ENCODE measurements around the gene ADCY5. TPM values are rescaled to one million over a fixed set of nuclear protein-coding genes. Genes with fewer than 3 reads are reported as not detected.

Gene ADCY5
- total and polyA plus RNA-seq, 2 donors (not counting 1 experiment from before 2014, with no cell fraction given): not detected

DNA sequence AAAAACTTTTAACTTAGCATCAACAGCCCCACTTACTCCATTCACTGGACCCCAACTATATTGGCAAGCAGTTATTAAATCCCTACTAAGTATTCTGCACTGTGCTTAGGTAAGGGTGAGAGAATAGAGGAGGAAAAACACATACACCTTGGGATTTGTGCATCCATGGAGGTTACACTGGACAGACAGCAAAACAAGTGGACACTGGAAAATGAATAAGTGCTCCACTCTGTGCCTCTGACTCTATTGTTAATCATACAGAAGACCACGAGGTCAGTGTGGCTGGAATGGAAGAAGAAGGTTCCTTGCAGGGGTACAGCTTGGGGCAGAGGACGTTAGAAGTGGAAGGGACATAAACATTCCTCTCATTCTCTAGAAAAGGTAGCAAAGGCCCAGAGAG is 3.2 kb downstream of the ADCY5 start:
- intact Hi-C loops (cut with micrococcal nuclease): no loop called here
- no peak overlapping the region for H2AFZ ChIP-seq (ENCODE audit: insufficient read depth, low read depth, low read length, poor library complexity, severe bottlenecking)
- peaks cover 0 to 7% (median 0%) of the 10 kb centered on the region in 3 donors for H3K9me3 ChIP-seq (ENCODE audit: control extremely low read depth in 1 of 3, control insufficient read depth in 2 of 3, insufficient read depth in 1 of 3, low read length in 2 of 3)
- H3K36me3 ChIP-seq (replicated peaks in 1 of 2; ENCODE audit: control extremely low read depth in 1 of 2, control insufficient read depth in 1 of 2, extremely low read depth in 1 of 2, insufficient read depth in 2 of 2, low read length in 1 of 2): no peaks in the 10 kb centered on the region
- ChIA-PET POLR2A (no interaction called here), CTCF (no interaction called here)
- no CpG with 5 or more reads among the region's 2 CpGs for WGBS (ENCODE audit: insufficient coverage)
- Mint-ChIP-seq H3K4me3 (no peak overlapping the region), H3K27me3 (peaks cover 60% of the 10 kb centered on the region), H3K9me3 (ENCODE audit: insufficient read depth) (no peaks in the 10 kb centered on the region), H3K27ac (no peak overlapping the region), H3K4me1 (peaks cover 10% of the 10 kb centered on the region)
- H3K79me2 ChIP-seq (ENCODE audit: control insufficient read depth, insufficient read depth, low read length): no peaks in the 10 kb centered on the region
- TF ChIP-seq, protein P1, sequence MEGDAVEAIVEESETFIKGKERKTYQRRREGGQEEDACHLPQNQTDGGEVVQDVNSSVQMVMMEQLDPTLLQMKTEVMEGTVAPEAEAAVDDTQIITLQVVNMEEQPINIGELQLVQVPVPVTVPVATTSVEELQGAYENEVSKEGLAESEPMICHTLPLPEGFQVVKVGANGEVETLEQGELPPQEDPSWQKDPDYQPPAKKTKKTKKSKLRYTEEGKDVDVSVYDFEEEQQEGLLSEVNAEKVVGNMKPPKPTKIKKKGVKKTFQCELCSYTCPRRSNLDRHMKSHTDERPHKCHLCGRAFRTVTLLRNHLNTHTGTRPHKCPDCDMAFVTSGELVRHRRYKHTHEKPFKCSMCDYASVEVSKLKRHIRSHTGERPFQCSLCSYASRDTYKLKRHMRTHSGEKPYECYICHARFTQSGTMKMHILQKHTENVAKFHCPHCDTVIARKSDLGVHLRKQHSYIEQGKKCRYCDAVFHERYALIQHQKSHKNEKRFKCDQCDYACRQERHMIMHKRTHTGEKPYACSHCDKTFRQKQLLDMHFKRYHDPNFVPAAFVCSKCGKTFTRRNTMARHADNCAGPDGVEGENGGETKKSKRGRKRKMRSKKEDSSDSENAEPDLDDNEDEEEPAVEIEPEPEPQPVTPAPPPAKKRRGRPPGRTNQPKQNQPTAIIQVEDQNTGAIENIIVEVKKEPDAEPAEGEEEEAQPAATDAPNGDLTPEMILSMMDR (IDR thresholded peaks at IDR 0.05): no peak
- no peak for TF ChIP-seq EZH2 (IDR thresholded peaks at IDR 0.05; ENCODE audit: borderline replicate concordance, insufficient read depth, low read depth, low read length, poor library complexity, severe bottlenecking)
- peaks cover 10 to 13% of the 10 kb centered on the region in 2 donors for H3K4me1 ChIP-seq (ENCODE audit: control insufficient read depth in 2 of 2, insufficient read depth in 2 of 2, low read length in 2 of 2)
- H3K4me3 ChIP-seq (ENCODE audit: control extremely low read depth in 1 of 5, extremely low read depth in 1 of 5, insufficient read depth in 1 of 5, low read depth in 2 of 5, low read length in 4 of 5): no peak overlapping the region
- ATAC-seq (ENCODE audit: low read depth) (no peak), DNase-seq (no peak)
- peaks cover 0 to 47% (median 24%) of the 10 kb centered on the region in 4 experiments for H3K27me3 ChIP-seq (replicated peaks in 1 of 4; ENCODE audit: control extremely low read depth in 1 of 4, control insufficient read depth in 3 of 4, insufficient read depth in 4 of 4, low read length in 3 of 4)
- H3K9ac ChIP-seq (ENCODE audit: low read length): no peak overlapping the region
- no peak overlapping the region for H3K27ac ChIP-seq (ENCODE audit: low read length in 2 of 2)
- H3K4me2 ChIP-seq (replicated peaks; ENCODE audit: low read depth, low read length, poor library complexity, severe bottlenecking): no peak overlapping the region
- H4K20me1 ChIP-seq (ENCODE audit: control insufficient read depth, insufficient read depth, low read length, poor library complexity, severe bottlenecking): no peaks in the 10 kb centered on the region

DNA sequence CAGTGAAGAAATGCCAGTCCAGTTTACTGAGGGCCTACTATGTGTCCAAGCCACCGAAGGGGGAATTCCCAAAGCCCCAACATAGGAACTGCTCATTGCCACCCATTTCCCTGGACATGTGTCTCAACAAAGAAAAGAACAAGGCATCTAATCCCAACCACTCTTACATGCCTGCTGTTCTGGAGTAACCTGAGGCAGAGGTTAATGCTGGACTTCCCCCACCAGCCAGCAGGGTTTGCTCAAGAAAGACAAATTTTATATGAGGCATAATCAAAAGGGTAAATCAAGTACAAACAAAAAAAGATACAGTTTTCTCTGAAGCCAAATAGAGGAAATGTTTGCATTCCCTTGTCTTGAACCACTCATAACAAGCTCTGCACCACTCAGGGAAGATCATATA is 4.1 kb downstream of the ADCY5 start:
- CTCF ChIA-PET: no interaction called here
- Histone ChIP-seq H3K9me3 (ENCODE audit: control extremely low read depth in 1 of 3, control insufficient read depth in 2 of 3, insufficient read depth in 1 of 3, low read length in 2 of 3) (peaks cover 0 to 7% (median 0%) of the 10 kb centered on the region in 3 donors), H4K20me1 (ENCODE audit: control insufficient read depth, insufficient read depth, low read length, poor library complexity, severe bottlenecking) (no peaks in the 10 kb centered on the region), H2AFZ (ENCODE audit: insufficient read depth, low read depth, low read length, poor library complexity, severe bottlenecking) (no peak overlapping the region), H3K27ac (ENCODE audit: low read length in 2 of 2) (no peak overlapping the region), H3K4me3 (ENCODE audit: control extremely low read depth in 1 of 5, extremely low read depth in 1 of 5, insufficient read depth in 1 of 5, low read depth in 2 of 5, low read length in 4 of 5) (no peak overlapping the region), H3K79me2 (ENCODE audit: control insufficient read depth, insufficient read depth, low read length) (no peaks in the 10 kb centered on the region), H3K9ac (ENCODE audit: low read length) (no peak overlapping the region), H3K4me2 (replicated peaks; ENCODE audit: low read depth, low read length, poor library complexity, severe bottlenecking) (no peak overlapping the region), H3K36me3 (replicated peaks in 1 of 2; ENCODE audit: control extremely low read depth in 1 of 2, control insufficient read depth in 1 of 2, extremely low read depth in 1 of 2, insufficient read depth in 2 of 2, low read length in 1 of 2) (no peaks in the 10 kb centered on the region), H3K27me3 (replicated peaks in 1 of 4; ENCODE audit: control extremely low read depth in 1 of 4, control insufficient read depth in 3 of 4, insufficient read depth in 4 of 4, low read length in 3 of 4) (peaks cover 0 to 38% (median 19%) of the 10 kb centered on the region in 4 experiments), H3K4me1 (ENCODE audit: control insufficient read depth in 2 of 2, insufficient read depth in 2 of 2, low read length in 2 of 2) (peaks cover 6 to 7% of the 10 kb centered on the region in 2 donors)
- Mint-ChIP-seq H3K4me3 (no peak overlapping the region), H3K27me3 (peaks cover 62% of the 10 kb centered on the region), H3K9me3 (ENCODE audit: insufficient read depth) (no peaks in the 10 kb centered on the region), H3K4me1 (peaks cover 3% of the 10 kb centered on the region), H3K27ac (no peak overlapping the region)
- POLR2A ChIA-PET: no interaction called here
- TF ChIP-seq, protein P1 (IDR thresholded peaks at IDR 0.05): no peak
- TF ChIP-seq EZH2 (IDR thresholded peaks at IDR 0.05; ENCODE audit: borderline replicate concordance, insufficient read depth, low read depth, low read length, poor library complexity, severe bottlenecking): no peak
- ATAC-seq (ENCODE audit: low read depth): no peak
- 88% methylated on average over 1 of the region's 1 CpG for WGBS (ENCODE audit: insufficient coverage)
- DNase-seq: no peak
- intact Hi-C loops (cut with micrococcal nuclease): no loop called here
